ENCODE data around the gene MCRIP1. TPM values are rescaled to one million over a fixed set of nuclear protein-coding genes. Genes with fewer than 3 reads are reported as not detected.

MCRIP1 gene
- total and polyA plus RNA-seq, 2 experiments from 2014 or later: 66.1 to 118 TPM

- DNase-seq (ENCODE audit: low spot score): no peak
- Histone ChIP-seq H3K36me3 (replicated peaks; ENCODE audit: insufficient read depth, low read depth) (no peaks in the 10 kb centered on the region), H3K9me2 (replicated peaks; ENCODE audit: insufficient read depth) (no peaks in the 10 kb centered on the region), H3K9me3 (ENCODE audit: low read depth) (no peaks in the 10 kb centered on the region), H3K79me2 (no peaks in the 10 kb centered on the region), H3K27ac (no peak overlapping the region), H3K27me3 (peaks cover 72% of the 10 kb centered on the region), H3K4me1 (ENCODE audit: insufficient read depth) (no peaks in the 10 kb centered on the region), H2AFZ (no peak overlapping the region), H4K20me1 (ENCODE audit: insufficient read depth, poor library complexity, severe bottlenecking) (no peaks in the 10 kb centered on the region), H3K4me3 (no peak overlapping the region), H3K4me2 (peak overlapping the region; percentile 84)
- TF ChIP-seq EZH2 (IDR thresholded peaks at IDR 0.05; ENCODE audit: borderline replicate concordance): peak; percentile 45
- TF ChIP-seq CTCF (IDR thresholded peaks at IDR 0.05; ENCODE audit: poor library complexity): no peak
- 38% methylated on average over 21 of the region's 26 CpGs for WGBS (ENCODE audit: low lambda C conversion rate, missing lambda C conversion rate)
Observed at GRCh38 chr17:81802856-81803643, 30.0 kb downstream of the MCRIP1 start.

DNA sequence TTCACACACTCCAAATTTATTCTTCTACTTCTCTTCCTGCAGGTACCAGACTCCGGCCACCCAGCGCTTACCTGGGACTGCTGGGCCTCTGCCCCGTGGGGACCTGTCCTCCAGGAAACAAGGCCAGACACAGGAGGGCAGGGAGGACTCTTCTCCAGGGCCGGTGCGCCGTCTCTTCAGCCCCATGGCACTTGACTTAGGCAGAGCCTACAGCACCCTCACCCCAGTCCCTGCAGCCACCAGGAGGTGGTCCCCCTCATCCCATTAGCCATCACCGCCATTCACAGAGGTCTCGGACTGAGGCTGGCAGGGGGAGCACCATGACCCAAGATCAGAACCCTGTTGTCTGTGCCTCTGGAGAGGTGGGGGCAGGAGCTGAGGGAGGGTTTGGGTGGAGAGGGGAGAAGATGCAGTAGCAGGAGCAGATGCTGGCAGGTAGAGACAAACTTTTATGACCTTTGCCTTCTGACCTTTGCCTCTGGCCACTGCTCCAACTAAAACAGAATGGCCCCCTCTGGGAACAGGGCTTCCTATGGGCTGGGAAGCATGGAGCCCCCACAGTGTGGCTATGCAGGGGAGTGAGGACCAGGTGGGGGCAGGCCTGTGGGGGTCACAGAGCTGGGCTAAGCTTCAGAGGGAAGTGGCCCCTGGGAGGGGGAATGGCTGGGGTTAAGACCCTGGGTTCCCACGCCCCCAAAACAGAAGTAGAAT, 30.9 kb downstream of the MCRIP1 start:
- WGBS (ENCODE audit: low lambda C conversion rate, missing lambda C conversion rate): 87% methylated on average over 9 of the region's 9 CpGs
- no peak overlapping the region for H3K4me3 ChIP-seq
- H4K20me1 ChIP-seq (ENCODE audit: insufficient read depth, poor library complexity, severe bottlenecking): no peaks in the 10 kb centered on the region
- TF ChIP-seq EZH2 (IDR thresholded peaks at IDR 0.05; ENCODE audit: borderline replicate concordance) (no peak), CTCF (IDR thresholded peaks at IDR 0.05; ENCODE audit: poor library complexity) (no peak), EZH2phosphoT487 (IDR thresholded peaks at IDR 0.05; ENCODE audit: low read depth, severe bottlenecking, unreplicated experiment) (no peak)
- H2AFZ ChIP-seq: no peak overlapping the region
- H3K27me3 ChIP-seq: peaks cover 63% of the 10 kb centered on the region
- no peak for DNase-seq (ENCODE audit: low spot score)
- H3K9me3 ChIP-seq (ENCODE audit: low read depth): no peaks in the 10 kb centered on the region
- no peaks in the 10 kb centered on the region for H3K4me1 ChIP-seq (ENCODE audit: insufficient read depth)
- no peak overlapping the region for H3K27ac ChIP-seq
- no peak overlapping the region for H3K4me2 ChIP-seq
- H3K36me3 ChIP-seq (replicated peaks; ENCODE audit: insufficient read depth, low read depth): no peaks in the 10 kb centered on the region
- H3K79me2 ChIP-seq: no peaks in the 10 kb centered on the region
- no peaks in the 10 kb centered on the region for H3K9me2 ChIP-seq (replicated peaks; ENCODE audit: insufficient read depth)

DNA sequence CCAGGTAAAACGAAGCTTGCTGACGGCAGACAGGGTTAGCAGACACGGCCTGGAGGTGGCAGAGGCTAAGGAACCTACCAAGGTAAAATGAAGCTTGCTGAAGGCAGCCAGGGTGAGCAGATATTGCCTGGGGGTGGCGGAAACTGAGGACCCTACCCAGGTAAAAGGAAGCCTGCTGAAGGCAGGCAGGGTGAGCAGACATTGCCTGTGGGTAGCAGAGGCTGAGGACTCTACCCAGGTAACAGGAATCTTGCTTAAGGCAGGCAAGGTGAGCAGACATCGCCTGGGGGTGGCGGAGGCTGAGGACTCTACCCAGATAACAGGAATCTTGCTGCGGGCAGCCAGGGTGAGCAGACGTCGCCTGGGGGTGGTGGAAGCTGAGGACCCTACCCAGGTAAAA, 31.8 kb downstream of the MCRIP1 start:
- no peak overlapping the region for H3K4me3 ChIP-seq
- no peaks in the 10 kb centered on the region for H3K9me3 ChIP-seq (ENCODE audit: low read depth)
- H3K4me1 ChIP-seq (ENCODE audit: insufficient read depth): no peaks in the 10 kb centered on the region
- no peak for DNase-seq (ENCODE audit: low spot score)
- H3K36me3 ChIP-seq (replicated peaks; ENCODE audit: insufficient read depth, low read depth): no peaks in the 10 kb centered on the region
- no peak for TF ChIP-seq EZH2phosphoT487 (IDR thresholded peaks at IDR 0.05; ENCODE audit: low read depth, severe bottlenecking, unreplicated experiment)
- no peak for TF ChIP-seq CTCF (IDR thresholded peaks at IDR 0.05; ENCODE audit: poor library complexity)
- TF ChIP-seq EZH2 (IDR thresholded peaks at IDR 0.05; ENCODE audit: borderline replicate concordance): no peak
- H3K79me2 ChIP-seq: no peaks in the 10 kb centered on the region
- H3K9me2 ChIP-seq (replicated peaks; ENCODE audit: insufficient read depth): no peaks in the 10 kb centered on the region
- H3K4me2 ChIP-seq: no peak overlapping the region
- WGBS (ENCODE audit: low lambda C conversion rate, missing lambda C conversion rate): 93% methylated on average over 9 of the region's 9 CpGs
- H3K27me3 ChIP-seq: peaks cover 55% of the 10 kb centered on the region
- no peak overlapping the region for H2AFZ ChIP-seq
- H4K20me1 ChIP-seq (ENCODE audit: insufficient read depth, poor library complexity, severe bottlenecking): no peaks in the 10 kb centered on the region
- no peak overlapping the region for H3K27ac ChIP-seq
